HG03558 (cell line): Measurements from ENCODE around the gene PLD3.
"Not testable (repeated sequence)": the region's sequence is repeated elsewhere in the genome, so short reads cannot be mapped to it uniquely, and the experiment has no call there.

Experiments
- ATAC-seq: cut with Tn5 transposase; IDR thresholded peaks from one replicate; pipeline ENCODE4 v1.9.1; 2021; ENCODE audit warnings: moderate number of reproducible peaks; ENCODE audit not compliant: unreplicated experiment; ENCODE audit errors: extremely low read depth

The PLD3 gene

DNA sequence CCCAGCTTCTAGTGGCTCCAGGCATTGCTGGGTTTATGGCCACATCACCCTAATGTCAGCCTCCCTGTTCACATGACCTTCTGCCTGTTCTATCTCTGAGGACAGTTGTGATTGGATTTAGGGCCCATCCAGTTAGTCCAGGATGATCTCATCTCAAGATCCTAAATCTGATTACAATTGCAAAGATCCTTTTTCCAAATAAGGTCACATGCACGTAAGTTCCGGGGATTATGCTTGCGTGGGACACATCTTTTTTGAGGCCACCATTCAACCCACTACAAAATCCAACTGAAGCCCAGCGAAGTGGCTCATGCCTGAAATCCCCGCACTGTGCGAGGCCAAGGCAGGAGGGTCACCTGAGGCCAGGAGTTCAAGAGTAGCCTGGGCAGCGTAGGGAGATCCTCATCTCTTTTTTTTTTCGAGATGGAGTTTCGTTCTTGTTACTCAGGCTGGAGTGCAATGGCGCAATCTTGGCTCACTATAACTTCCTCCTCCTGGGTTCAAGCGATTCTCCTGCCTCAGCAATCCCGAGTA lies 12.3 kb downstream of the PLD3 start:
- no peak for ATAC-seq

DNA sequence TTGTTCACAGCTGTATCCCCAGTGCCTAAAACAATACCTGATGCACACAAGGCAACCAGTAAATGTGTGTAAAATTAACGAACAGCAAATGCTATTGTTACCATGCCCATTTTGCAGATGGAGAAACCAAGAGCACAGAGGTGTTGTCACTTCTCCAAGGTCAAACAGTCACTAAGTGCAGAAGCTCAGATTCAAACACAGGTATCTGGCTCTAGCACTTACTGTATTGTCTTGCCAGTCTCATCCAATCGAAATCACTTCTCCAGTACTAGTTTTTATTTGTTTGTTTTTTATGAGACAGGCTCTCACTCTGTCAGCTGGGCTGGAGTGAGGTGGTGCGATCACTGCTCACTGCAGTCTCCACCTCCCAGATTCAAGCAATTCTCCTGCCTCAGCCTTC lies 13.7 kb downstream of the PLD3 start:
- ATAC-seq: no peak

DNA sequence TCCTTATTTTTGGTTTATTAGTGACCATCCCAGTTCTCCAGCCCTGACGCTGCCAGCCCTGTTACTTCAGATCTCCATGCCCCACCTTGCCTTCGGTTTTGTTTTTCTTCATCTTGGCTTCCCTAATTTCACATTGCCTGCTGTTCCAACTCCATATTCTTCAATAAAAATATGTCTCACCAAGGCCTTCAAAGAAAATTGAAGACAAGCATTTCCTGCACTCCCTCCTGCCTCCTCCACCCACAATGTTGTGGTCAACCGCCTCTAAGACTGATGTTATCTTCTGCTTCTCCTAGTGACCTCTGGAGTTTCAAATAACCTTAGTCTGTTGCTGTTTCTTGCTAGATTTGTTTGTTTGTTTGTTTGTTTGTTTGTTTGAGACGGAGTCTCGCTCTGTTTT lies 14.6 kb downstream of the PLD3 start:
- no peak for ATAC-seq

DNA sequence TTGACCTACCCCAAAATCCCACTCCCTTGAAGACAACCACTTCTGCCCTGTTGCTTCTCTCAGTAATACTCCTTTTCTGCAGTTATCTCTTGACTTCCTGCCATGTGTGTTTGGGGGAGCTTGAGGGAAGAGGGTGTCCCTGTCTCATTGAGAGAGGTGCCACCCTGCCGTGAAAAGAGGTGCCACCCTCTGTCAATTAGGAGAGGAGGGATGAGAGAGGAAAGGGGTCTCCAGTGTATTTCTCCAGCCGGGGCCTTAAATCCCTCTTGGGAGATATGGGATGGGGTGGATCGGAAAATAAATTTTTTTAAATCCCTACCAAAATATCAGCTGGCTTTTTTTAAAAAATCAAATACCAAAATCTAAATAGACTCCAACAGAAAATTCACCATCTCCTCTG lies 16.5 kb downstream of the PLD3 start:
- ATAC-seq: no peak

DNA sequence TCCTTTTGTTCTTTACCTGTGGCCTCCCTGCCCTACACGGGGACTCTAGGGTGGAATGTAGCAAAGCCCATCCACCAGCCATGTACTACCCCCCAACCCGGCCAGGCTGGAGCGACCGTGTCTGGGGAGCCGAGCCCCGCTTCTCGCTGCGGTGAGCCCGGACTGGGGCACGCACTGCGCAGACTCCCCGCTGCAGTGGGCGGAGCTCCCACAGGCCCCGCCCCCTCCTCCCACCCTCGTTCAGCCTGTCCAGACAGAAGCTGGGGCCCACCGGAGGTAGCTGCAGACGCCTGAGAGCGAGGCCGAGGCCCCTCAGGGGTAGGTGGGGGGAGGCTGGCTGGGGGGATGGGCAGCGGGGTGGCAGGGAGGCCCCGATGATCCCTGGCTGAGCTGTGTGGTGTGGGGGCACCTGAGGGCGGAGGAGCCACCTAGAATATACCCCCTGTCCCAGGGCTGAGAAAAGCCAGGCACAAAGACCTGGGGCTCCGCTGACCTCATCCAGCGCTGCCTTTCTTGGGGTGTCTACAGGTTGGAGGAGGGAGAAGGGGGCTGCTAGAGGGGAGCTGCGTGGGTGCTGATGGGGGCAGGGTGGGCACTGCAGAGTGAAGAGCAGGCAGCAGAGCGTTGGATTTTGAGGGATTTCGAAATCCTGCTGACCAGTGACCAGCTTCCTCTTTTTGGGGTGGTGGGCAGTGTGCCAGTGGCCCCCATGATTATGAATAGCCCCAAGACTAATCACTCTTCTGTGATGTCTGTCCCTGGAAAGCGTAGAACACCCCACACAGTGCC lies 17.3 kb downstream of the PLD3 start:
- ATAC-seq: no peak

DNA sequence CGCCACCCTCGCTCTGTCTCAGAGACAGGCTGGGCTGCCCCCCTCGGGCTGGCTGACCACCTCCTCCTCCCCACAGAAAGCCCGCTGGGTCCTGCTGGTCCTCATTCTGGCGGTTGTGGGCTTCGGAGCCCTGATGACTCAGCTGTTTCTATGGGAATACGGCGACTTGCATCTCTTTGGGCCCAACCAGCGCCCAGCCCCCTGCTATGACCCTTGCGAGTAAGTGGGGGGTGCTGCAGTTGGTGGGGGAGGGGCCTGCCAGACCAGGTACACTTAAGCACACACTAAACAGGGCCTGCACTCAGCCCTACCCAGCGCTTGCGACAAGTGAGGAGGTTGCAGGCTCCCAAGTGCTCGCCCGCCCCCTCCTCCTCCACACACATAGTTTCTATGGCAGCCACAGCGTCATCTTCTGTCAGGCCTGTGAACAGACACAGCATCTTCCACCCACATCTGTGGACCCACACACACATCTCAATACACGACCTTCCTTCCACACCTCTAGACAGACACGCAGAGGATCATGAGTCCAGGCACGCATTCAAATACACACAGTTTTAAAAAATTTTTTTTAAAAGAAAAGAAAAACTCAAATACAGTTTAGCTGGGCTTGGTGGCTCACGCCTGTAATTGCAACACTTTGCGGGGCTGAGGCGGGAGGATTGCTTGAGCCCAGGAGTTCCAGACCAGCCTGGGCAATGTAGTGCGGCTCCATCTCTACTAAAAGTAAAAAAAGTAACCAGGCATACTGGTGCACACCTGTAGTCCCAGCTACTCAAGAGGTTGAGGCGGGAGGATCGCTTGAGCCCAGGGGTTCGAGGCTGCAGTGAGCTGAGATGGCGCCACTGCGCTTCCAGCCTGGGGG lies 18.4 kb downstream of the PLD3 start:
- ATAC-seq: no peak

DNA sequence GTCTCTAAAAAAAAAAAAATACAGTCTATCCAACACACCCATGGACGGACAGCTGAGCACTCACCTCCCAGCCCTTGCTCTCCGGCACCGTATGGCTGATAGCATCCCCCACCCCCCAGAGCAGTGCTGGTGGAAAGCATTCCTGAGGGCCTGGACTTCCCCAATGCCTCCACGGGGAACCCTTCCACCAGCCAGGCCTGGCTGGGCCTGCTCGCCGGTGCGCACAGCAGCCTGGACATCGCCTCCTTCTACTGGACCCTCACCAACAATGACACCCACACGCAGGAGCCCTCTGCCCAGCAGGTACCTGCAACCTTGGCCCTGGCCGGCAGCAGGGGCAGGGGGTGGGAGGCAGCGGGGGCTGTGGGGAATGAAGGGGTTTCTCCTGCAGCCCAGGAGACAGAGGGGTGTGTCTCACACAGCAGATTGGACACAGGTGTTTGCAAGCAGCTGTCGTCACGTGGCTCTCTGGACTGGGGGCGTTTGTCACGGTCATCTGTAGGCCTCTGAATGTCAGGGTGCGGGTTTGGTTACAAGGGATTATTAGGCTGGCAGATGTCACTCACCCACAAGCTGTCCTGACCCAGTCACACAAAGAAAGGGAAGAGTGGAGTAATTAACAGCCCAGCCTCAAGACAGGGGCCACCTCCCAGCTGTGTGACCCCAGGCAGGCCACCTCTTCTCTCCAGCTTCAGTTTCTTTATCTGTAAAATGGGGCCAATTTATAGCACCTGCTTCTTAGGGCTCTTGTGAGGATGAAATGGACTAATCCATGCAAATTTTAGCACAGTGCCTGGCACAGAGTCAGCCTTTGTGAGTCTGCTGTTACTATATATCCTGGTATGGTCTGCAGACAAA lies 19.3 kb downstream of the PLD3 start:
- ATAC-seq: no peak

DNA sequence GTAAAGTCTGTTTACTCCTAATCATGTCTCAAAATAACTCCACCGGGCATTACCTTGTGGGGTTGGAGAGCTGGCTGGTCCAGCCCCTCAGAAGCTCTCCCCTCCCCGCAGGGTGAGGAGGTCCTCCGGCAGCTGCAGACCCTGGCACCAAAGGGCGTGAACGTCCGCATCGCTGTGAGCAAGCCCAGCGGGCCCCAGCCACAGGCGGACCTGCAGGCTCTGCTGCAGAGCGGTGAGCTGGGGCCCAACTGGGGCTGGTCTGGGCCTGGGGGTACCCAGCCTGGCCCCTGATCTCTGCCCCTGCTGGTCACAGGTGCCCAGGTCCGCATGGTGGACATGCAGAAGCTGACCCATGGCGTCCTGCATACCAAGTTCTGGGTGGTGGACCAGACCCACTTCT lies 21.3 kb downstream of the PLD3 start:
- no peak for ATAC-seq

DNA sequence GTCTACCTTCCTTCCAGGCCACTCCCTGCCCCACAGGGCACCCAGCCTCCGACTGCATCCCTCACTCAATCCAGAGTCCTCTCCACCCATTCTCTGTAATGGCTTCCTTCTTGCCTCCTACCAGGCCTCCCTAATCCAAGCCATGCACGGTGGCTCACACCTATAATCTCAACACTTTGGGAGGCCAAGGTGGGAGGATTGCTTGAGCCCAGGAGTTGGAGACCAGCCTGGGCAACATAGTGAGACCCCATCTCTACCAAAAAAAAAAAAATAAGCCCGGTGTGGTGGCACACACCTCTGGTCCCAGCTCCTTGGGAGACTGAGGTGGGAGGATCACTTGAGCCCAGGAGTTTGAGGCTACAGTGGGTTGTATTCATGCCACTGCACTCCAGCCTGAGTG lies 21.8 kb downstream of the PLD3 start:
- ATAC-seq: not testable (repeated sequence)

DNA sequence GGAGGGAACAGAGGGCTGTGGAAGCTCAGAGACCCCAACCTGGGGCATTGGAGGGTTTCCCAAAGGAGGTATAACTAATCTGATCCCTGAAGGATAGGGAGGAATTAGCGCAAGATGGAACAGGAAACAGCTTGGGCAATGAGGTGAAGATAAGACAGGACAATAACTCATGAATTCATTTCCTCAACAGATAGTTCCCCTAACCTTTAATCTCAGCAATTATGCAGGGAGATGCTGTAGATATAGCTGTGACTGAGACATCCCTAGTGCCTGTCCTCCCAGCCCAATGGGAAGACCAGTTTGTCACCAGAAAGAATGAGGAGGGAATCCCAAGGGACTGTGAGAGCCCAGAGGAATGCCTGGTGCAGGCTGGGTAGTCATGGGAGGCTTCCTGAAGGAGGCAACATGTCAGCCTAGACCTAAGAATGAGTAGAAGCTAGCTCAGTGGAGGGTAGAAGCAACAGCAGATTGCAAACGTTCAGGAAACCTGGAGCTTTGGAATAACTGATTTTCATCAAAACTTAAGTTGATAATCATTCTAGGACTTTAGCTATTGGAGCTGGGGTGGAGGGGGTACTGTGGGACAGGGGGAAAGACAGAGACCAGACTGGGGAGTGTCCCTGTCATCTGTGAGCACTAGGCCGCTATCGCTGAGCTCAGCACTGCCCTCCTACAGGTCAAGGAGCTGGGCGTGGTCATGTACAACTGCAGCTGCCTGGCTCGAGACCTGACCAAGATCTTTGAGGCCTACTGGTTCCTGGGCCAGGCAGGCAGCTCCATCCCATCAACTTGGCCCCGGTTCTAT lies 22.7 kb downstream of the PLD3 start:
- ATAC-seq: no peak

DNA sequence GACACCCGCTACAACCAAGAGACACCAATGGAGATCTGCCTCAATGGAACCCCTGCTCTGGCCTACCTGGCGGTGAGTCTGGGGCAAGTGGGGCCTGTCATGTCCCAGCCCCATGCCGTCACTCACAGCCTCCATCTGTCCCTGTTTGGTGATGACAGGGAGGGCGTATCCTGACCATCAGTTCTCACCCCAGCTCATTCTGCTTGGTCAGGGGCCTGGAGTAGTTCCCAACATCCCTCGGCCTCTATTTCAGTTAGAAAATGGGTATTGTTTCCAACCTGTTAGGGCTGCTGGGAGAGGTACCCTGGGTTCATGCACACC lies 23.3 kb downstream of the PLD3 start:
- no peak for ATAC-seq

DNA sequence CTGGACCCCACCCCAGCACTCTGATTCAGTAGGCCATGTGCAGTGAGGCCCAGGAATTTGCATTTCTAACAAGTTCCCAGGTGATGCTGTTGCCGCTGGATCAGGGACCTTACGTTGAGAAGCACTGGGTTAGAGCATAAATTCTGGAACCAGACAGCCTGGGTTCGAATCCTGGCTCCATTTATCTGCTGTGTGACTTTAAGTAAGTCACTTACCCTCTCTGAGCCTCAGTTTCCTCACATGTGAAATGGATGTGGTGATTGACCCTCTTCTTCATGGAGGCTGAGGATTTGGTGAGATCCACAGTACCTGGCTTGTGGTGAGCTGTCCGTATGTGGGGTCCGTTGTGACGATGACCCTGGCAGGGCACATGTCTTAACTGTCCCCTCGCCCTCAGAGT lies 25.6 kb downstream of the PLD3 start:
- ATAC-seq: no peak

DNA sequence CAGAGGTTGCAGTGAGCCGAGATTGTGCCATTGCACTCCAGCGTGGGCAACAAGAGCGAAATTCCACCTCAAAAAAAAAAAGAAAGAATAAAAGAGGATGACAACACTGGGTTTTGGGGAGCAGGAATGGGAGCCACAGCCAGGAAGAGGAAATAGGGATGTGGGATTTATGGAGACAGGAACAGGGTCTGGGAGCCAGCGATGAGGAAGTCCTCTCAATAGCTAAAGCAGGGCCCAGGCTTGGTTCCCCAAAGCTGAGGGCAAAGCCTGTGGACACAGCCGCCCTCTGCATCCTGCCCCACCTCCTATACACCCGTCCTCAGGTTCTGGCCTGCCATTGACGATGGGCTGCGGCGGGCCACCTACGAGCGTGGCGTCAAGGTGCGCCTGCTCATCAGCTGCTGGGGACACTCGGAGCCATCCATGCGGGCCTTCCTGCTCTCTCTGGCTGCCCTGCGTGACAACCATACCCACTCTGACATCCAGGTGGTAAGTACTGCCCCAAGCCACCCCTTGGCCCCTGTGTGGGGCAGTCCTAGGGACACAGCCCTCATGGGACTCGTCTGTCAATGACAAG lies 27.9 kb downstream of the PLD3 start:
- no peak for ATAC-seq

DNA sequence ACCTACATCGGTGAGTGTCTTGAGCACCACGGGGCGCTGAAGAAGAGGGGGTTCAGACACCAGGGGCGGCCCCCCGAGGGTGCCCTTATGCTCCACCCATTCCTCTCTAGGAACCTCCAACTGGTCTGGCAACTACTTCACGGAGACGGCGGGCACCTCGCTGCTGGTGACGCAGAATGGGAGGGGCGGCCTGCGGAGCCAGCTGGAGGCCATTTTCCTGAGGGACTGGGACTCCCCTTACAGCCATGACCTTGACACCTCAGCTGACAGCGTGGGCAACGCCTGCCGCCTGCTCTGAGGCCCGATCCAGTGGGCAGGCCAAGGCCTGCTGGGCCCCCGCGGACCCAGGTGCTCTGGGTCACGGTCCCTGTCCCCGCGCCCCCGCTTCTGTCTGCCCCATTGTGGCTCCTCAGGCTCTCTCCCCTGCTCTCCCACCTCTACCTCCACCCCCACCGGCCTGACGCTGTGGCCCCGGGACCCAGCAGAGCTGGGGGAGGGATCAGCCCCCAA lies 29.4 kb downstream of the PLD3 start:
- no peak for ATAC-seq

DNA sequence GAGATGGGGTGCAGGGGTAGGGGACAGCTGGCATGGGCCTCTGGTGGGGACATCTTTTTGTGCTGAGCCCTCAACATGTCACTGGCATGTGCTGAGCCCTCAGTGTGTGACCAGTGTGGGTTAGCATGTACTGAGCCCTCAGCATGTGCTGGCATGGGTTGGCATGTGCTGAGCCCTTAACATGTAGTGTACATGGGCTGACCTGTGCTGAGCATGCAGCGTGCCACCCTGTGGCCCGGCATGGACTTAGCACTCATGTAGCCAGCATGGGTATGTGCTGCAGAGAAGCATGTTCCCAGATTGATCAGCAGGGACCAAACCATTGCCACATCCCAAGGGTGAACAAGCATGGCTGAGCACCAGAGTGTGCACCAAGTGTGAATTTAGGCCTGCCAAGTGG lies 30.0 kb downstream of the PLD3 start:
- ATAC-seq: no peak

DNA sequence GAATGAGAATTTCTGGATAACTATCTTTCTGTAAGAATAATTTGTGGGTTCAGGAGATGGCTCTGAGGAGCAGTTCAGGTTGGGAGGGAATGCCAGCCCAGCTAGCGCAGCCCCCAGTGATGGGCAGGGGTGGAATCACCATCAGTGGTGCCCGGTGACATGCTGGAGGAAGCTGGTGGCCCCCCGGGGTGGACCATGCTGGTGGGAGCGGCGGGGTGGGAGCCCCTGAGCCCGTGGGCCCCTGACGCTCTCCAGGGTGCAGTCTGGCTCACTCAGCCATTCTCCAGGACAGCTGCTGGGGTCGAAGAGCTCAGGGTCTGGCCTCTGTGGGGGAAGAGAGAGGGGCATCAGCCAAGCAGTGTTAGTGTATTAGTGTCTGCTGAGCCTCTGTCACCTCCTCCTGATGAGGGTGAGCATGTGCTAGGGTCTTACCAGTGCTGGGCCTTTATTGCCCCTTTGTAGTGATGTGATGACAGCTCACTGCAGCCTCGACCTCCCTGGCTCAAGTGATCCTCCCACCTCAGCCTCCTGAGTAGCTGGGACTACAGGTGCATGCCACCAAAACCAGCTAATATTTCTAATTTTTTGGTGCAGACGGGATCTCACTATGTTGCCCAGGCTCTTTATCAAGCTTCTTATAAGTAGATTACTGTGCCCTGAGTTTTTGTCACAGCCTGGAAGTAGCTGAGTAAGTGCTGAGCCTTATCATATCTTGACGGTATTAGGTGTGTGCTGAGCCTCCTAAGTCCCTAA lies 31.1 kb downstream of the PLD3 start:
- ATAC-seq: no peak

DNA sequence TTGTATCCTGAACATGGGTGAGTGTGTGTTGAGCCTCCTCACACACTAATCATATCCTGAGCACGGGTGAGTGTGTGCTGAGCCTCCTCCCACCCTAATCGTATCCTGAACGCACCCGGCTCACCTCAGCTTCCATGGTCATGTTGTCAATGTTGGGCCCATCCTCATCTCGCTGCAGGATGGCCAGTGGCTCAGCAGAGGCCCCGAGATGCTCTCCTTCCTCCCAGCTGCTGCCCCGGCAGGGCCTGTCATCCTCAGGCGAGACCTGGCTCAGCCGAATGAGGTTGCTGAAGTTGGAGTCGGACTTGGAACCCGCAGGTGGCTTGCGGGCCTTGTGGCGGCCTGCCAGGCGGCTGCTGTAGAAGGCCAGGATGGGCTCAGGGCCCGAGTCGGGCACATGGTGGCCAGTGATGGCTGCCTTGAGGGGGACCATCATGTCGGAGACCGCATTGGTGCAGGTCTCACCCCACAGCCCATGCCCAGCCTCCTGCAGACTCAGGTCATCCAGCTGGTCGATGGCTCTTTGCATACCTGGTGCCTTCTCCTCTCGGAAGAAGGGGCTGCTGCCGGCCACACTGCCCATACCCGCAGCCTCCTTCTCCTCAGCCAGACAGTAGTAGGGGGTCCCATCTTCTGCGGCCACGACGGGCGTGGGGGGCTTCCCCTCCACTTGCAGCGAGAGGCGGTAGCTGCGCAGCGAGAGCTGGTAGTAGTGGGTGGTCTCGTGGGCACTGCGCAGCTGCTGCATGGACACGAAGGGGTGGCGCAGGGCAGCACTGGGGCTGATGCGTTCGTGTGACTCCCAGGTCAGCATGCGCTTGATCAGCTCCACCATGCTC lies 31.9 kb downstream of the PLD3 start:
- no peak for ATAC-seq

DNA sequence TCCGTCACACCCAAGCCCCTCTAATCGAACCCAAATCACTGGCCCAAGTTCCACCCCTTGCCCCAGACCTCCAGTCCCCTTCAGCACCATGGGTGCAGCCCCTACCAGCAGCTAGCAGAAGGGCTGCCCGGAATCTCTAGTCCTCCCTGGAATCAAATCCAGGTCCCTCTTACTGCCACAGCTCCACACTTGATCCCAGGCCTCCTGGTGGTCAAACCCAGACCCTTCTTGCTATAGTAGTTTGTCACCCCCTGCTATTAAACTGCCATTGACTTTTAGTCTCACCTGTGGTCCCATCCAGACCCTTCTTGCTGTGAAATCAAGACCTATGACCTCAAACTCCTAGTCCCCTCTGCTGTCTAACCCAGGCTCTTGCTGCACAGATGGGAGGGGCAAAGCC lies 32.8 kb downstream of the PLD3 start:
- ATAC-seq: no peak
